Measurements from ENCODE around the gene TGIF1.

DNA sequence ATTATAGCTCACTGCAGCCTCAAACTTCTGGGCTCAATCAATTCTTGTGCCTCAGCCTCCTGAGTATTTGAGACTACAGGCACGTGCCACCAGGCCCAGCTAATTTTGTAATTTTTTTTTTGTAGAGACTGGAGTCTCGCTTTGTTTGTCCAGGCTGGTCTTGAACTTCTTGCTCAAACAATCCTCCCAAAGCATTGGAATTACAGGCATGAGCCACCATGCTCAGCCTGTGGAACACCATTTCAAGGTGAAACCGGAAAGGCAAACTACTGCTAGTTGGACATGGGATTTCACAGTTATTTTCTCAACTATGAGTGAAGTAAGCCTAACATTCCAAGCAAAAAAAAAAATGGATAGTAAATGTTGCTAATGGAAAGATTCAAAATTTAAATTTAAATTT is 20.9 kb upstream of the TGIF1 start:
- TF ChIP-seq, protein P1, sequence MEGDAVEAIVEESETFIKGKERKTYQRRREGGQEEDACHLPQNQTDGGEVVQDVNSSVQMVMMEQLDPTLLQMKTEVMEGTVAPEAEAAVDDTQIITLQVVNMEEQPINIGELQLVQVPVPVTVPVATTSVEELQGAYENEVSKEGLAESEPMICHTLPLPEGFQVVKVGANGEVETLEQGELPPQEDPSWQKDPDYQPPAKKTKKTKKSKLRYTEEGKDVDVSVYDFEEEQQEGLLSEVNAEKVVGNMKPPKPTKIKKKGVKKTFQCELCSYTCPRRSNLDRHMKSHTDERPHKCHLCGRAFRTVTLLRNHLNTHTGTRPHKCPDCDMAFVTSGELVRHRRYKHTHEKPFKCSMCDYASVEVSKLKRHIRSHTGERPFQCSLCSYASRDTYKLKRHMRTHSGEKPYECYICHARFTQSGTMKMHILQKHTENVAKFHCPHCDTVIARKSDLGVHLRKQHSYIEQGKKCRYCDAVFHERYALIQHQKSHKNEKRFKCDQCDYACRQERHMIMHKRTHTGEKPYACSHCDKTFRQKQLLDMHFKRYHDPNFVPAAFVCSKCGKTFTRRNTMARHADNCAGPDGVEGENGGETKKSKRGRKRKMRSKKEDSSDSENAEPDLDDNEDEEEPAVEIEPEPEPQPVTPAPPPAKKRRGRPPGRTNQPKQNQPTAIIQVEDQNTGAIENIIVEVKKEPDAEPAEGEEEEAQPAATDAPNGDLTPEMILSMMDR (conservative IDR thresholded peaks at IDR 0.05; ENCODE audit: low read length): no peak
- no peak for TF ChIP-seq EZH2phosphoT487 (IDR thresholded peaks at IDR 0.05; ENCODE audit: borderline replicate concordance, low read depth, low read length)
